ENCODE results near the gene ORMDL3. TPM values are rescaled to one million over a fixed set of nuclear protein-coding genes. Genes with fewer than 3 reads are reported as not detected.
"Not testable (repeated sequence)": the region's sequence is repeated elsewhere in the genome, so short reads cannot be mapped to it uniquely, and the experiment has no call there.

The ORMDL3 gene
- total RNA-seq, 1 donor from 2014 or later, result 37.9 TPM

DNA sequence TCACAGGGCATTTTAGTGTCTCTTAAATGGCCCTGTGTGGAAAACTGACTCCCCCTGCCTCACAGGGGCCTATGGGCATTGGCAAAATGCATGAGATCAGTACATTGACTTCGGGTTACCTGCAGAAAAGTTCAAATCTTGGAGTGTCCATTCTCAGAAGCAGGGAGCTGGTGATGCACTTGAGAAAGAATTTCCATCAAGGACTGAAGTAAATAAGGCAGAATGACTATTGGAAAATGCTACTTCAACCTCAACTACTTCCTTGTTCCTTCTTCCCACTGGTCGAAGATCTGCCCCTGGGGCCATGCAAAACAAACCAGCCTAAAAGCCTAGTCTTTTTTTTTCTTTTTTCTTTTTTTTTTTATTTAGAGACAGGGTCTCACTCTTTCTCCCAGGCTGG is 21.6 kb upstream of the ORMDL3 start:
- no peaks in the 10 kb centered on the region for H3K36me3 ChIP-seq (ENCODE audit: control insufficient read depth, insufficient read depth, low read length)
- peaks cover 3% of the 10 kb centered on the region for H3K27me3 ChIP-seq (ENCODE audit: control insufficient read depth, insufficient read depth, low read length)
- no peak for DNase-seq (ENCODE audit: low read depth)
- TF ChIP-seq, protein P1, sequence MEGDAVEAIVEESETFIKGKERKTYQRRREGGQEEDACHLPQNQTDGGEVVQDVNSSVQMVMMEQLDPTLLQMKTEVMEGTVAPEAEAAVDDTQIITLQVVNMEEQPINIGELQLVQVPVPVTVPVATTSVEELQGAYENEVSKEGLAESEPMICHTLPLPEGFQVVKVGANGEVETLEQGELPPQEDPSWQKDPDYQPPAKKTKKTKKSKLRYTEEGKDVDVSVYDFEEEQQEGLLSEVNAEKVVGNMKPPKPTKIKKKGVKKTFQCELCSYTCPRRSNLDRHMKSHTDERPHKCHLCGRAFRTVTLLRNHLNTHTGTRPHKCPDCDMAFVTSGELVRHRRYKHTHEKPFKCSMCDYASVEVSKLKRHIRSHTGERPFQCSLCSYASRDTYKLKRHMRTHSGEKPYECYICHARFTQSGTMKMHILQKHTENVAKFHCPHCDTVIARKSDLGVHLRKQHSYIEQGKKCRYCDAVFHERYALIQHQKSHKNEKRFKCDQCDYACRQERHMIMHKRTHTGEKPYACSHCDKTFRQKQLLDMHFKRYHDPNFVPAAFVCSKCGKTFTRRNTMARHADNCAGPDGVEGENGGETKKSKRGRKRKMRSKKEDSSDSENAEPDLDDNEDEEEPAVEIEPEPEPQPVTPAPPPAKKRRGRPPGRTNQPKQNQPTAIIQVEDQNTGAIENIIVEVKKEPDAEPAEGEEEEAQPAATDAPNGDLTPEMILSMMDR (IDR thresholded peaks at IDR 0.05; ENCODE audit: insufficient read depth, low read length, poor library complexity, severe bottlenecking), result no peak
- no peak overlapping the region for H3K4me3 ChIP-seq (ENCODE audit: low read depth, low read length)

- DNase-seq (ENCODE audit: low read depth); H3K27me3 ChIP-seq (ENCODE audit: control insufficient read depth, insufficient read depth, low read length); H3K36me3 ChIP-seq (ENCODE audit: control insufficient read depth, insufficient read depth, low read length); H3K4me3 ChIP-seq (ENCODE audit: low read depth, low read length): not testable (repeated sequence)
These were observed 21.1 kb upstream of the ORMDL3 start for GRCh38 chr17:39948489-39948828.

DNA sequence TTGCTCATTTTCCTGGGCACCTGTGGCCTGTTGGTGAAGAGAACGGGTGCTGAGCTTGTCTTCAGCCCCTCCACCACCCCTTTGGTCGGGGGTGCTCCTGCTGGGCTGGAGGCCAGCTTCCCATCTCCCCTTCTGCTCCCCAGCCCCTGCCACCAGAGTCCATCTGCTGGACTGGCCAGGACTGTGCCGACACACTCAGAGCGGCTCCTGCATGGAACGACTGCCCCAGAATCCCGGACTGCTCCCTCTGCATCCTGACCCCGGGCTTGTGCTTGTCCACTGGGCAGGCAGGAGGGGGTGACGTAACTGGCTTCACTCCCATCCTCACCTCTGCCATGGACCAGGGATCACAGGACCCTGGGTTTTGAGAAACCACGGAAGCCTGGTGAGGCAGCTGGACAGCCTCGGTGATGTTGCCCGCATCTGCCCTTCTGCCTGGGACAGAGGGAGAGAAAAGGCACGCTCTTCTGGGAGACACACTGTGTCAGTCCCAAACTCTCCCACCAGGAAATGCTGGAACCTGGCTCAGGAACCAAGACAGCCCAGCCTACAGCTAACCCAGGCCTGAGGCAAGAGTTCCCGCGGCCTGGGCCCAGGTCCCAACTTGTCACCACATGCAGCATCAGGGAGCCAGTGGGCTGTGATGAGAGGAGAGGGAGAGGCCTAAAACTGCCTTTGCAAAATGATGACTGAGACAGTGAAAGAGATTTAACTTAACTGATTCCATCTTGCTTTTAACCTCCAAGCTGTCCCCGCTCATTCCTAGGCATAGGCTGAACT is 19.3 kb upstream of the ORMDL3 start:
- Histone ChIP-seq H3K36me3 (ENCODE audit: control insufficient read depth, insufficient read depth, low read length) (no peaks in the 10 kb centered on the region), H3K4me3 (ENCODE audit: low read depth, low read length) (no peak overlapping the region), H3K27me3 (ENCODE audit: control insufficient read depth, insufficient read depth, low read length) (peaks cover 3% of the 10 kb centered on the region)
- no peak for DNase-seq (ENCODE audit: low read depth)
- TF ChIP-seq, protein P1 (IDR thresholded peaks at IDR 0.05; ENCODE audit: insufficient read depth, low read length, poor library complexity, severe bottlenecking), result no peak

- no peaks in the 10 kb centered on the region for H3K36me3 ChIP-seq (ENCODE audit: control insufficient read depth, insufficient read depth, low read length)
- TF ChIP-seq, protein P1 (IDR thresholded peaks at IDR 0.05; ENCODE audit: insufficient read depth, low read length, poor library complexity, severe bottlenecking), result no peak
- no peak overlapping the region for H3K4me3 ChIP-seq (ENCODE audit: low read depth, low read length)
- H3K27me3 ChIP-seq (ENCODE audit: control insufficient read depth, insufficient read depth, low read length), result peaks cover 3% of the 10 kb centered on the region
- no peak for DNase-seq (ENCODE audit: low read depth)
These were observed 17.0 kb upstream of the ORMDL3 start for GRCh38 chr17:39944393-39944711.

DNA sequence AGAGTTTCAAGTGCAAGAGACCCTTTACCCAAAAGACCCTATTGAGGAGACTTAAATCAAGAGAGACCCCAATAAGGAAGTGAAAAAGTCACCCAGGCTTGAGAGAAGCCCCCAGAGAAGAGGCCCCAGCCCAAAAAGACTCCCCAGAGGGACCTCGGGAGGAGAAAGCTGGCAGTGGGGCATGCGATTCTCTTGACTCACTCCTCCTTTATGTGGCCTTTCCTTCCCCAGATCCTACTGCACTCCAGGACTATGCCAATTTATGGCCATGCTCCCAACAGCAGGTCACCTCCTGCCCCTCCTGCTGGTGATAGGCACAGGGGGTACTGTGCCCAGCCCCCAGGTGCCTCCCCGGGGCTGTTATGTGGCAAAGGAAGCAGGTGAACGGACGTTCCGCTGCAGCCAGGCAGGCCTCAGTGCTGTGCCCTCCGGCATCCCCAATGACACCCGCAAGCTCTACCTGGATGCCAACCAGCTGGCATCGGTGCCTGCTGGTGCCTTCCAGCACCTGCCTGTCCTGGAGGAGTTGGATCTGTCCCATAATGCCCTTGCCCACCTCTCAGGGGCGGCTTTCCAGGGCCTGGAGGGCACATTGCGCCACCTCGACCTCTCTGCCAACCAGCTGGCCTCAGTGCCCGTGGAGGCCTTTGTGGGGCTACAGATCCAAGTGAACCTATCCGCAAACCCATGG is 16.4 kb upstream of the ORMDL3 start:
- TF ChIP-seq, protein P1 (IDR thresholded peaks at IDR 0.05; ENCODE audit: insufficient read depth, low read length, poor library complexity, severe bottlenecking), result no peak
- Histone ChIP-seq H3K36me3 (ENCODE audit: control insufficient read depth, insufficient read depth, low read length) (no peaks in the 10 kb centered on the region), H3K4me3 (ENCODE audit: low read depth, low read length) (no peak overlapping the region), H3K27me3 (ENCODE audit: control insufficient read depth, insufficient read depth, low read length) (peaks cover 3% of the 10 kb centered on the region)
- DNase-seq (ENCODE audit: low read depth), result no peak

DNA sequence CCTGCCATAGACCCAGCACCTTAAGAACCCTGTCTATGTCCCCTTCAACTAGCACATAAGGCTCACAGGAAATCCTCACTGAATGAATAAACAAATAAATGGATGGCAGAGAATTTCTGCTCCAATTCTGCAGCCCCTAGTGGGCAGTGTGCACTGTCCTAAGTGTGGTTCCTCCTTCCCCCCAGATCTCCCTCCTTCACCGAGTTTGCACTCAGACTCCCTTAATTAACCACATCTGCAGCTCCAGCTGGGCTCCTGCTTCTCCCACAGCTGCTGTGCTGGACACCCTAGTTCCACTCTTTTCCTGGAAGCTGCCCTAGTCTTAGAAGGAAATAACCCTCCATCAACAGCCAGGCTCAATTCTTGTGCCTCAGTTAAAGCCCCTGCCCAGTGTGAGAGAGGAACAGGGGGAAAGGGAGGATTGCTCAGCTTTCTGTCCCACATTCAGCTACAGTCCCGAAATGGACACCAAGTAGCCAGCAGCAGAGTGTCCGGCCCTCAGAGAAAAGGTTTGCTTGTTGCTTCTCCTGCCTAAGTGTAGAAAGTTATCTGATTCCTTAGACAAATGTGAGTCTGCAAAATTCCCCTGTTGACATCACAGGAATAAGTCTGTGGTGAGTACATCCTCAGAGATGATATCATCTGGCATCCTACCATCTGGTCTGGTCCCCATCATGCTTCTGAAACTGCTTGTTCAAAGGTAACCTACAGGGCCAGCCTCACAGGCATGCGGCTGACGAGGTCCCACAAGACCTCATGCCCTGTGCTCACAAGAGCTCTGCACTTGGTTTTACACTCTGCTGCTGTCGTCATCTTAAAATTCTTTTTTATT is 12.4 kb upstream of the ORMDL3 start:
- no peak for DNase-seq (ENCODE audit: low read depth)
- TF ChIP-seq, protein P1 (IDR thresholded peaks at IDR 0.05; ENCODE audit: insufficient read depth, low read length, poor library complexity, severe bottlenecking), result peak; percentile 50
- H3K36me3 ChIP-seq (ENCODE audit: control insufficient read depth, insufficient read depth, low read length), result no peaks in the 10 kb centered on the region
- H3K4me3 ChIP-seq (ENCODE audit: low read depth, low read length), result no peak overlapping the region
- no peaks in the 10 kb centered on the region for H3K27me3 ChIP-seq (ENCODE audit: control insufficient read depth, insufficient read depth, low read length)

All from kidney epithelial cell (primary cell).